Left ventricle myocardium inferior (tissue), 1 donor: Measurements from ENCODE around the gene RER1. TPM values are rescaled to one million over a fixed set of nuclear protein-coding genes. Genes with fewer than 3 reads are reported as not detected.
A peak's percentile ranks its signal among the peaks of the same experiment; 100 is the strongest.

ENCODE experiments used
- DNase-seq: peaks from one replicate; pipeline ENCODE4 v3.0.0-alpha.2; 2020
- H3K27ac ChIP-seq: fragments of 200-600 bp; replicated peaks from 2 replicates; pipeline ENCODE4 v1.8.0; 2021
- H3K27me3 ChIP-seq: fragments of 200-600 bp; 2 replicates; pipeline ENCODE4 v1.8.0; 2021; ENCODE audit warnings: low read depth
- H3K36me3 ChIP-seq: fragments of 200-600 bp; 2 replicates; pipeline ENCODE4 v1.8.0; 2021
- H3K4me1 ChIP-seq: fragments of 200-600 bp; 2 replicates; pipeline ENCODE4 v1.8.0; 2021
- H3K4me3 ChIP-seq: fragments of 200-600 bp; 2 replicates; pipeline ENCODE4 v1.8.0; 2021; ENCODE audit warnings: mild to moderate bottlenecking, moderate library complexity
- H3K9me3 ChIP-seq: fragments of 200-600 bp; replicated peaks from 2 replicates; pipeline ENCODE4 v1.8.0; 2021
- intact Hi-C: fragments of 100-400 bp; cut with micrococcal nuclease; formaldehyde crosslinking; loops from one replicate; pipeline ENCODE4 v1.11.0; 2022
- total RNA-seq: library from RNA; stranded (reverse); fragmentation: NEBNext Ultra II Directional; extraction: Animal tissue kit (Norgen Biotek cat#: 25700); gene quantifications from one replicate; pipeline ENCODE4 v1.2.1, GENCODE V29; 2021
- TF ChIP-seq, protein P1 (sequence below): fragments of 200-600 bp; IDR thresholded peaks from 2 replicates; pipeline ENCODE4 v1.8.0; 2021; ENCODE audit warnings: antibody characterized with exemption, mild to moderate bottlenecking, borderline replicate concordance
- donor health status: DM: no; HTN: yes; CAD: no; lungs with severe emphysema.

Gene RER1
- total RNA-seq, 1 donor from 2014 or later = 80.5 TPM

DNA sequence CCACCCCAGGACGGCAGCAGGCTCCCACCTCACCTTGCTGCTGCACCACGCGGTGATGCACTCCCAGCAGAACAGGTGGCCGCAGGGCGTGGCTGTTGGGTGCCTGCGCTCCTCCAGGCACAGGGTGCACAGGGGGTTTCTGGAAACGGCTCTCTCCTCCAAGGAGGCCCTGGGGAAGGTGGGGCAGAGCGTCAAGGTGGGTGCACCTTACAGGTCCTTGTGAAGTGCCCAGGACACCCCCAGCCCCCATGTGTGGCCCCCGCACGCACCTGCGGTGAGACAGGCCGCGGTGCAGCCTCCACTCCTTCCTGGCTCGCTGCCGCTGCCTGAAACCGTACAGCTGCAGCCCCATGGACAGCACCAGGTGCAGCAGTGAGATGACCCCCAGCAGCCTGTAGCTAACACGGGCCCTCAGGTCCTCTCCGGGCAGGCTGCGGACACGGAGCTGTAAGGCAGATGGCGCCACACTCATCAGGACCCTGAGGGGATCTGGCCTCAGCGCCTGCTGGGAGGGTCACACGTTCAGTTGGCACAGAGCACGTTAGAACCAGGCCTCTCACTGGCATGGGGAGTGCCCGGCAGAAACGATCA lies 14.9 kb downstream of the RER1 start:
- no peak for DNase-seq
- peak overlapping the region; percentile 72 for H3K27ac ChIP-seq

DNA sequence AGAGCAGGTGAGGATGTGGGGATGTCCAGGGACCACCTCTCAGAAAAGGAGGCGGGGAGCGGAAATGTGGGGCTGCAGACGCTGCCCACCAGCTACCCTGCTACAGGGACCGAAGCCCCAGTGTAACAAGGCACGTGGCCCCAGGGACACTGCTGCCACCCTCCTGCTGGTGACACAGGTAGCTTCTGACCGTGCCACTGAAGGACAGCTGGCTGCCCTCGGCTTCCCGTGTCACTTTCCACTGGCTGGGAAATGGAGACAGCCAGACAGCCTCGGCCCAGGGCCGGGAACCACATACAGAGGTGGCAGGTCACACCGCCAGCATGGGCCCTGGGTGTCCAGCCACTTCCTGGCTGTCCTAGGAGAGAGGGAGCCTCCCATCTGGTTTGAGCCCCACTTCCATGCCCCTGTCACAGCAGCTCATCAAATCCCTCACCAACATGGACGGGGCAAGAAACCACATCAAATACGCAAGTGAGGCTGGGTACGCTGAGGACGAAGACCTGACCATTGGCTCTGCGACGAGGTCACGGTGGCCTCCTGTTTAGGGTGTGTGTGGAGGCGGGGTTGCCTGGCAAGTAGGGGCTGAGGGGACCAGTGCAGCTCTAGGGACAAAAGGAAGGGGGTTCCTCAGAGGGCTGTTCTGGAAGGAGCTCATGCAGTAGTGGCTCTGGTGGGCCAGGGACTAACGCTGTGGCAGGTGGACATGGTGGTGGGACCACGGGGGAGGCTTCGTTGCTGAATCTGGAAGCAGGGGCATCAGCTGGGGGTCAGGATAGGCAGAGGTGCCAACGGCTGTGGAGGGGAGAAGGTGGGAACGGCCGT lies 15.7 kb downstream of the RER1 start:
- Histone ChIP-seq H3K27me3 (no peaks in the 10 kb centered on the region), H3K4me1 (peaks cover 37% of the 10 kb centered on the region), H3K9me3 (no peaks in the 10 kb centered on the region), H3K4me3 (peak overlapping the region; percentile 55), H3K36me3 (peaks cover 61% of the 10 kb centered on the region), H3K27ac (peak overlapping the region; percentile 72)
- no peak for DNase-seq
- TF ChIP-seq, protein P1, sequence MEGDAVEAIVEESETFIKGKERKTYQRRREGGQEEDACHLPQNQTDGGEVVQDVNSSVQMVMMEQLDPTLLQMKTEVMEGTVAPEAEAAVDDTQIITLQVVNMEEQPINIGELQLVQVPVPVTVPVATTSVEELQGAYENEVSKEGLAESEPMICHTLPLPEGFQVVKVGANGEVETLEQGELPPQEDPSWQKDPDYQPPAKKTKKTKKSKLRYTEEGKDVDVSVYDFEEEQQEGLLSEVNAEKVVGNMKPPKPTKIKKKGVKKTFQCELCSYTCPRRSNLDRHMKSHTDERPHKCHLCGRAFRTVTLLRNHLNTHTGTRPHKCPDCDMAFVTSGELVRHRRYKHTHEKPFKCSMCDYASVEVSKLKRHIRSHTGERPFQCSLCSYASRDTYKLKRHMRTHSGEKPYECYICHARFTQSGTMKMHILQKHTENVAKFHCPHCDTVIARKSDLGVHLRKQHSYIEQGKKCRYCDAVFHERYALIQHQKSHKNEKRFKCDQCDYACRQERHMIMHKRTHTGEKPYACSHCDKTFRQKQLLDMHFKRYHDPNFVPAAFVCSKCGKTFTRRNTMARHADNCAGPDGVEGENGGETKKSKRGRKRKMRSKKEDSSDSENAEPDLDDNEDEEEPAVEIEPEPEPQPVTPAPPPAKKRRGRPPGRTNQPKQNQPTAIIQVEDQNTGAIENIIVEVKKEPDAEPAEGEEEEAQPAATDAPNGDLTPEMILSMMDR = no peak
- intact Hi-C loops = no loop called here

More for the DNA sequence above, 14.9 kb downstream of the RER1 start:
- H3K27me3 ChIP-seq = no peaks in the 10 kb centered on the region
- peaks cover 29% of the 10 kb centered on the region for H3K4me1 ChIP-seq
- H3K36me3 ChIP-seq = peaks cover 69% of the 10 kb centered on the region
- intact Hi-C loops = no loop called here
- no peaks in the 10 kb centered on the region for H3K9me3 ChIP-seq
- TF ChIP-seq, protein P1 = no peak
- H3K4me3 ChIP-seq = no peak overlapping the region

- H3K9me3 ChIP-seq = no peaks in the 10 kb centered on the region
- H3K36me3 ChIP-seq = peaks cover 55% of the 10 kb centered on the region
- TF ChIP-seq, protein P1 = no peak
- intact Hi-C loops = no loop called here
- no peaks in the 10 kb centered on the region for H3K27me3 ChIP-seq
- DNase-seq = no peak
- H3K4me3 ChIP-seq = peak overlapping the region; percentile 55
- H3K27ac ChIP-seq = peak overlapping the region; percentile 72
- peaks cover 40% of the 10 kb centered on the region for H3K4me1 ChIP-seq
Measured at GRCh38 chr1:2407991-2408275, 16.3 kb downstream of the RER1 start.

DNA sequence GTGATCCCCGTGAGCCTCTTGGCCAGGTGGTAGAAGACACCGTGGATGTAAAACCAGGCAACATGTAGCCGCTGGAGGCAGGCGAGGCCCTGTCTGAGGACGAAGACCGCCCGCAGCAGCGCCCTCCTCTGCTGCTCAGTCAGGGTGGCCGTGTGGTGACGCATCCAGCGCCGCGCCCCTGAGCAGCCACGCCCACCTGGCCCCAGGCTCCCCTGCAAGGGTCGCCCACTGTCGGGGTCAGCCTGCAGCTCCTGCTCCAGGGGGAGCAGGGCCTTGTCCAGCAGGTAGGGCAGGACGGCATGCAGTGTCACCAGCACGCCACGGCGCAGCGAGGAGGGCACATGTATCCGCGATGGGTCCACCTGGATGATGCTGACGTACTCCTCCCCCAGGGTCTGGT lies 16.8 kb downstream of the RER1 start:
- intact Hi-C loops = no loop called here
- Histone ChIP-seq H3K9me3 (no peaks in the 10 kb centered on the region), H3K27ac (peak overlapping the region; percentile 72), H3K27me3 (no peaks in the 10 kb centered on the region), H3K36me3 (peaks cover 50% of the 10 kb centered on the region), H3K4me1 (peaks cover 45% of the 10 kb centered on the region), H3K4me3 (peak overlapping the region; percentile 55)
- DNase-seq = no peak
- TF ChIP-seq, protein P1 = no peak

- H3K4me3 ChIP-seq = peak overlapping the region; percentile 55
- peak; percentile 41 for DNase-seq
- H3K27ac ChIP-seq = peak overlapping the region; percentile 72
- TF ChIP-seq, protein P1 = no peak
- H3K4me1 ChIP-seq = peaks cover 49% of the 10 kb centered on the region
- no peaks in the 10 kb centered on the region for H3K27me3 ChIP-seq
- peaks cover 46% of the 10 kb centered on the region for H3K36me3 ChIP-seq
- H3K9me3 ChIP-seq = no peaks in the 10 kb centered on the region
- intact Hi-C loops = no loop called here
Measured at GRCh38 chr1:2408859-2409276, 17.2 kb downstream of the RER1 start.
